ENCODE measurements around the gene CEACAM4. TPM values are rescaled to one million over a fixed set of nuclear protein-coding genes. Genes with fewer than 3 reads are reported as not detected.

CEACAM4 gene
- total and polyA plus RNA-seq, 2 donors (not counting 1 experiment from before 2014, with no cell fraction given) = 0.34 TPM; not detected in 1

DNA sequence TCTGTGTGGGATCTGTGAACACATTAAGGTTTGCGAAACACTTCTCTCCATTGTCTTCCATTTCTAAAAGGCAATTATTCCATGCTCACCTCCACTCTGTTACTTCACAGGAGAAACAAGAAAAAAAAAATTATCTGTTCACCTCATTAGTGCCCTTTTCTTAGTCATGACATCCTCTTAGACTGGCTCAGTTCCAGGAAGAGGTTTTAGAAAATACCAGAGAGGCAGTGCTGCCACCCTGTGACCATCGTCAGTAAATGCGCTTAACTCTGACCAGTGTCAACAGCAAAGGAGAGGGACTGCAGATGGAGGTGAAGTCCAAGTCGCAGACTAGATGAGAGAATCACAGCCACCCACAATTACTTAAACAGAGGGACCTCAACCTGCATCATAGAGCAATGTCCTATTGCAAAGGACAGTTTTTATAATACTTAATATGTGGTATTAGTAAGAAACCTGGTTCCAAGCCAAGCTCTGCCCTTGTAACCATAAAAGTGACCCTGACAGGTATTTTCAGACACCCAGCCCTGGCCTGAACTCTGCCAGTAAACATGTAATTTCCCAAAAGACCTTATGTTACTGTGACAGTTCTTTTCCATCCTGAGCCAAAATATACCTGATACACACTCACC is 31.5 kb downstream of the CEACAM4 start:
- WGBS (ENCODE audit: insufficient coverage) = no CpG with 5 or more reads among the region's 4 CpGs
- intact Hi-C loops (cut with micrococcal nuclease) = loop anchor here (1.0 to 5.0 kb wide), 6 partner anchors 33 to 1068 kb away; no protein-coding TSS in a partner anchor
- Histone ChIP-seq H3K9ac (ENCODE audit: low read length) (no peak overlapping the region), H2AFZ (ENCODE audit: insufficient read depth, low read depth, low read length, poor library complexity, severe bottlenecking) (no peak overlapping the region), H3K4me2 (replicated peaks; ENCODE audit: low read depth, low read length, poor library complexity, severe bottlenecking) (no peak overlapping the region), H4K20me1 (ENCODE audit: control insufficient read depth, insufficient read depth, low read length, poor library complexity, severe bottlenecking) (no peaks in the 10 kb centered on the region), H3K36me3 (replicated peaks in 1 of 2; ENCODE audit: control extremely low read depth in 1 of 2, control insufficient read depth in 1 of 2, extremely low read depth in 1 of 2, insufficient read depth in 2 of 2, low read length in 1 of 2) (no peaks in the 10 kb centered on the region), H3K4me1 (ENCODE audit: control insufficient read depth in 2 of 2, insufficient read depth in 2 of 2, low read length in 2 of 2) (peaks cover 0 to 19% of the 10 kb centered on the region in 2 donors), H3K9me3 (ENCODE audit: control extremely low read depth in 1 of 3, control insufficient read depth in 2 of 3, insufficient read depth in 1 of 3, low read length in 2 of 3) (no peaks in the 10 kb centered on the region), H3K27me3 (replicated peaks in 1 of 4; ENCODE audit: control extremely low read depth in 1 of 4, control insufficient read depth in 3 of 4, insufficient read depth in 4 of 4, low read length in 3 of 4) (peaks cover 0 to 10% (median 3%) of the 10 kb centered on the region in 4 experiments), H3K4me3 (ENCODE audit: control extremely low read depth in 1 of 5, extremely low read depth in 1 of 5, insufficient read depth in 1 of 5, low read depth in 2 of 5, low read length in 4 of 5) (no peak overlapping the region), H3K27ac (ENCODE audit: low read length in 2 of 2) (no peak overlapping the region), H3K79me2 (ENCODE audit: control insufficient read depth, insufficient read depth, low read length) (no peaks in the 10 kb centered on the region)
- peaks cover 11% of the 10 kb centered on the region for H3K27me3 Mint-ChIP-seq
- ChIA-PET CTCF (interaction anchor here (0.6 to 6.5 kb wide), 21 partner anchors 7 to 621 kb away, joined by 3 to 71 read pairs (median 6); partner anchors contain the start of genes CCDC97, CEACAM21 and DMAC2), POLR2A (interaction anchor here (0.6 kb wide), 1 partner anchor 40 kb away, joined by 10 read pairs; no protein-coding TSS in a partner anchor)
- no peaks in the 10 kb centered on the region for H3K9me3 Mint-ChIP-seq (ENCODE audit: insufficient read depth)
- H3K27ac Mint-ChIP-seq = no peak overlapping the region
- no peak overlapping the region for H3K4me3 Mint-ChIP-seq
- TF ChIP-seq, protein P1, sequence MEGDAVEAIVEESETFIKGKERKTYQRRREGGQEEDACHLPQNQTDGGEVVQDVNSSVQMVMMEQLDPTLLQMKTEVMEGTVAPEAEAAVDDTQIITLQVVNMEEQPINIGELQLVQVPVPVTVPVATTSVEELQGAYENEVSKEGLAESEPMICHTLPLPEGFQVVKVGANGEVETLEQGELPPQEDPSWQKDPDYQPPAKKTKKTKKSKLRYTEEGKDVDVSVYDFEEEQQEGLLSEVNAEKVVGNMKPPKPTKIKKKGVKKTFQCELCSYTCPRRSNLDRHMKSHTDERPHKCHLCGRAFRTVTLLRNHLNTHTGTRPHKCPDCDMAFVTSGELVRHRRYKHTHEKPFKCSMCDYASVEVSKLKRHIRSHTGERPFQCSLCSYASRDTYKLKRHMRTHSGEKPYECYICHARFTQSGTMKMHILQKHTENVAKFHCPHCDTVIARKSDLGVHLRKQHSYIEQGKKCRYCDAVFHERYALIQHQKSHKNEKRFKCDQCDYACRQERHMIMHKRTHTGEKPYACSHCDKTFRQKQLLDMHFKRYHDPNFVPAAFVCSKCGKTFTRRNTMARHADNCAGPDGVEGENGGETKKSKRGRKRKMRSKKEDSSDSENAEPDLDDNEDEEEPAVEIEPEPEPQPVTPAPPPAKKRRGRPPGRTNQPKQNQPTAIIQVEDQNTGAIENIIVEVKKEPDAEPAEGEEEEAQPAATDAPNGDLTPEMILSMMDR (IDR thresholded peaks at IDR 0.05) = peak; percentile 87
- TF ChIP-seq EZH2 (IDR thresholded peaks at IDR 0.05; ENCODE audit: borderline replicate concordance, insufficient read depth, low read depth, low read length, poor library complexity, severe bottlenecking) = no peak
- ATAC-seq (ENCODE audit: low read depth) (peak; percentile 77), DNase-seq (peak; percentile 81)
- peaks cover 14% of the 10 kb centered on the region for H3K4me1 Mint-ChIP-seq

DNA sequence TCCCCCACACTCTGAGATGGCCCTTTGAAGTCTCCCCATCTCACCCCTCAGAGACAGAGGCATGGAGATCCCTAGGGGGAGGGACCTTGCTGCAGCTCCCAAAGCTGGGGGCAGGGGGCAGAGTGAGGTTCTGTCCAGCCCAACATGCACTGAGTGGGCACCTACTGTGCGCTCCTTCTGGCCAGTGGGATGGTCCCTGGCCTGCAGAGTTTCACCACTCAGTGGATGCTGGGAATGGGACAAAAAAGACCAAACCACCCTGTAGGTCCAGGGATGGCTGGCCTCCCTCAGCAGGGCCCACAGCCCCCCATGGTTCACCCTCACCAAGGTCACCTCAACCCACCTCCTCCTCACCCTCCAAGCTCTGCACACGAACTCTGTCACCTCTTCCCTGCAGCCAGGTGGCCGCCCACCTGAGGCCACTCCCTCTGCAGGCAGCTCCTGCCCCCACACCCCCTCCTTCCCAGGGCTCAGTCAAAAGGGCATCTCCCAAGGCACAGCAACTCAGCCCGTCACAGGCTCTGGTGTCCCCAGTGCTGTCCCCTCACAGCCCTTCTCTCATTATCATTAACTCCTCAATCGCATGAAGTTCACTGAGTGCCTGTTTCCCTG is 34.8 kb downstream of the CEACAM4 start:
- no peak for TF ChIP-seq EZH2 (IDR thresholded peaks at IDR 0.05; ENCODE audit: borderline replicate concordance, insufficient read depth, low read depth, low read length, poor library complexity, severe bottlenecking)
- TF ChIP-seq, protein P1 (IDR thresholded peaks at IDR 0.05) = no peak
- WGBS (ENCODE audit: insufficient coverage) = 60% methylated on average over 4 of the region's 5 CpGs
- H3K4me3 ChIP-seq (ENCODE audit: control extremely low read depth in 1 of 5, extremely low read depth in 1 of 5, insufficient read depth in 1 of 5, low read depth in 2 of 5, low read length in 4 of 5) = no peak overlapping the region
- peaks cover 12% of the 10 kb centered on the region for H3K27me3 Mint-ChIP-seq
- POLR2A ChIA-PET = no interaction called here
- H3K4me3 Mint-ChIP-seq = no peak overlapping the region
- H3K4me1 ChIP-seq (ENCODE audit: control insufficient read depth in 2 of 2, insufficient read depth in 2 of 2, low read length in 2 of 2) = peaks cover 0 to 10% of the 10 kb centered on the region in 2 donors
- H3K9ac ChIP-seq (ENCODE audit: low read length) = no peak overlapping the region
- intact Hi-C loops (cut with micrococcal nuclease) = no loop called here
- H3K4me2 ChIP-seq (replicated peaks; ENCODE audit: low read depth, low read length, poor library complexity, severe bottlenecking) = no peak overlapping the region
- H3K4me1 Mint-ChIP-seq = peaks cover 6% of the 10 kb centered on the region
- no peaks in the 10 kb centered on the region for H3K36me3 ChIP-seq (replicated peaks in 1 of 2; ENCODE audit: control extremely low read depth in 1 of 2, control insufficient read depth in 1 of 2, extremely low read depth in 1 of 2, insufficient read depth in 2 of 2, low read length in 1 of 2)
- no peaks in the 10 kb centered on the region for H3K9me3 Mint-ChIP-seq (ENCODE audit: insufficient read depth)
- H3K27ac Mint-ChIP-seq = no peak overlapping the region
- no peaks in the 10 kb centered on the region for H3K79me2 ChIP-seq (ENCODE audit: control insufficient read depth, insufficient read depth, low read length)
- DNase-seq (no peak), ATAC-seq (ENCODE audit: low read depth) (no peak)
- H2AFZ ChIP-seq (ENCODE audit: insufficient read depth, low read depth, low read length, poor library complexity, severe bottlenecking) = no peak overlapping the region
- CTCF ChIA-PET = interaction anchor here (1.0 to 6.5 kb wide), 4 partner anchors 10 to 143 kb away, joined by 3 to 71 read pairs (median 8); no protein-coding TSS in a partner anchor
- H3K27me3 ChIP-seq (replicated peaks in 1 of 4; ENCODE audit: control extremely low read depth in 1 of 4, control insufficient read depth in 3 of 4, insufficient read depth in 4 of 4, low read length in 3 of 4) = peaks cover 0 to 10% (median 3%) of the 10 kb centered on the region in 4 experiments
- H4K20me1 ChIP-seq (ENCODE audit: control insufficient read depth, insufficient read depth, low read length, poor library complexity, severe bottlenecking) = no peaks in the 10 kb centered on the region
- no peak overlapping the region for H3K27ac ChIP-seq (ENCODE audit: low read length in 2 of 2)
- no peaks in the 10 kb centered on the region for H3K9me3 ChIP-seq (ENCODE audit: control extremely low read depth in 1 of 3, control insufficient read depth in 2 of 3, insufficient read depth in 1 of 3, low read length in 2 of 3)

Data from B cell (primary cell).